SU-DHL-6 (cell line): Measurements from ENCODE around the gene CNDP1.

ENCODE experiments used
- H2AFZ ChIP-seq: fragments of 200-600 bp; sonication (generic); 2 replicates; pipeline ENCODE4 v1.6.1; 2014; ENCODE audit warnings: low read depth, mild to moderate bottlenecking, moderate library complexity, mixed read lengths, antibody characterized with exemption, low read length; ENCODE audit not compliant: severe bottlenecking
- H3F3A ChIP-seq: fragments of 200-600 bp; shearing (Covaris generic); 2 replicates; pipeline ENCODE4 v1.6.0; 2016; ENCODE audit warnings: antibody characterized with exemption, mild to moderate bottlenecking; ENCODE audit not compliant: insufficient read depth
- H3K27ac ChIP-seq: fragments of 200-600 bp; sonication (generic); 2 replicates; pipeline ENCODE4 v1.5.1; 2016; ENCODE audit warnings: low read depth, mild to moderate bottlenecking, low read length, moderate library complexity, mixed read lengths
- H3K27me3 ChIP-seq: fragments of 200-600 bp; sonication (generic), shearing (Covaris generic); 2 replicates; pipeline ENCODE4 v1.6.0; 2014; ENCODE audit warnings: mild to moderate bottlenecking, low read length
- H3K36me3 ChIP-seq: fragments of 200-600 bp; sonication (generic); 2 replicates; pipeline ENCODE4 v1.6.1; 2014; ENCODE audit warnings: mild to moderate bottlenecking, low read length, mixed read lengths
- H3K4me2 ChIP-seq: fragments of 300-600, 200-600 bp; shearing (Covaris generic), sonication (generic); 2 replicates; pipeline ENCODE4 v1.6.0; 2014; ENCODE audit warnings: low read length, low read depth, mild to moderate bottlenecking; ENCODE audit not compliant: poor library complexity, severe bottlenecking
- H3K4me3 ChIP-seq: fragments of 200-600 bp; sonication (generic); 2 replicates; pipeline ENCODE4 v1.5.1; 2014; ENCODE audit warnings: antibody characterized with exemption, low read length, mild to moderate bottlenecking, mixed read lengths; ENCODE audit not compliant: insufficient read depth, poor library complexity, severe bottlenecking
- H3K79me2 ChIP-seq: fragments of 200-600 bp; sonication (generic); 2 replicates; pipeline ENCODE4 v1.6.1; 2014; ENCODE audit warnings: mild to moderate bottlenecking, low read length, moderate library complexity; ENCODE audit not compliant: insufficient read depth
- H3K9ac ChIP-seq: fragments of 200-600 bp; sonication (generic); 2 replicates; pipeline ENCODE4 v1.7.0; 2014; ENCODE audit warnings: mild to moderate bottlenecking, low read length
- H3K9me2 ChIP-seq: fragments of 200-600 bp; sonication (generic); replicated peaks from 2 replicates; pipeline ENCODE4 v1.6.1; 2014; ENCODE audit warnings: low read length; ENCODE audit not compliant: insufficient read depth
- H3K9me3 ChIP-seq: fragments of 200-600 bp; sonication (generic); 2 replicates; pipeline ENCODE4 v1.6.1; 2014; ENCODE audit warnings: low read length, mixed read lengths; ENCODE audit not compliant: insufficient read depth
- H4K20me1 ChIP-seq: fragments of 200-600 bp; sonication (generic); 2 replicates; pipeline ENCODE4 v1.6.1; 2014; ENCODE audit warnings: low read depth, mild to moderate bottlenecking, antibody characterized with exemption, low read length, moderate library complexity, mixed read lengths
- EZH2phosphoT487 ChIP-seq: fragments of 200-600 bp; sonication (generic), shearing (Covaris generic); conservative IDR thresholded peaks from 2 replicates; pipeline ENCODE4 v1.6.1; 2018; ENCODE audit warnings: mild to moderate bottlenecking, antibody characterized with exemption, low read length, moderate library complexity, mixed read lengths
- TF ChIP-seq, protein P1 (sequence below): fragments of 200-600 bp; sonication (generic); IDR thresholded peaks from one replicate; pipeline ENCODE4 v1.5.1; 2017; ENCODE audit warnings: antibody characterized with exemption, mild to moderate bottlenecking, low read length, moderate library complexity; ENCODE audit not compliant: insufficient read depth, poor library complexity, severe bottlenecking

Gene CNDP1

DNA sequence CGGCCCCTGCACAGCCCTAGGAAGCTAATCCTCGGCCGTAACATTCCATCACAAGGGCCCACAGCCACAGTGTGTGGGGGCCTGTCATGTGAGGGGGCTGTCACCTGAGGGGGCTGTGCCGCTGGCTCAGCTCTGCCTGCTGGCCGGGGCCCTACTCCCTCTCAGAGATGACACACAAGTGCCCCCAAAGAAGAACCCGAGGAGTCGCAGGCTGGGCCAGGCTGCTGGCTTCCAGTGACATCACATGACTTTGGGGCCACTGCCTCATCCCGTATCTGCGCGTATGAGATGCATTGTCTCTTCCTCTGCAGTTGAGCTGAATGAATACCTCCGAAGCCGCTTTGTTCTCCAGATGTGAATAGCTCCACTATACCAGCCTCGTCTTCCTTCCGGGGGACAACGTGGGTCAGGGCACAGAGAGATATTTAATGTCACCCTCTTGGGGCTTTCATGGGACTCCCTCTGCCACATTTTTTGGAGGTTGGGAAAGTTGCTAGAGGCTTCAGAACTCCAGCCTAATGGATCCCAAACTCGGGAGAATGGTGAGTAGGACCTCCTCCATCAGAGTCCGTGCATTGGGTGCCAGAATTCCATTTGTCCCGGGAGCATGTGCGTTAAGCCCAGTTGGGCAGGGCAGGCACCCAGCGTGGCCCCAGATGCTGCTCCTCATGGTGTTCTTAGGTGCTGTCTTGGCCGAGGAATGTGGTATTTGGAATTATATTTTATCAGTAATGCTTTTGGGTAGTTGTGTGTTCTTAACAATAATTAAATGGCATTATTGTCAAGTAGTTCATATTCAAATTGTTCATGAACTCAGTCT lies at the start of gene CNDP1:
TSS of gene CNDP1 (plus strand) at position 351 of the 820 bp plus-strand sequence. CDS start at position 519, 168 bp downstream.
- Histone ChIP-seq H3K27me3 (no peaks in the 10 kb centered on the region), H3K9me3 (no peaks in the 10 kb centered on the region), H3K4me3 (no peak within 1 kb of the TSS), H3K27ac (no peak within 1 kb of the TSS), H4K20me1 (no peaks in the 10 kb centered on the region), H3K9ac (no peak within 1 kb of the TSS), H2AFZ (no peak within 1 kb of the TSS), H3K9me2 (no peaks in the 10 kb centered on the region), H3K36me3 (no peaks in the 10 kb centered on the region), H3K4me2 (no peak within 1 kb of the TSS), H3F3A (no peaks in the 10 kb centered on the region), H3K79me2 (no peaks in the 10 kb centered on the region)
- TF ChIP-seq, protein P1, sequence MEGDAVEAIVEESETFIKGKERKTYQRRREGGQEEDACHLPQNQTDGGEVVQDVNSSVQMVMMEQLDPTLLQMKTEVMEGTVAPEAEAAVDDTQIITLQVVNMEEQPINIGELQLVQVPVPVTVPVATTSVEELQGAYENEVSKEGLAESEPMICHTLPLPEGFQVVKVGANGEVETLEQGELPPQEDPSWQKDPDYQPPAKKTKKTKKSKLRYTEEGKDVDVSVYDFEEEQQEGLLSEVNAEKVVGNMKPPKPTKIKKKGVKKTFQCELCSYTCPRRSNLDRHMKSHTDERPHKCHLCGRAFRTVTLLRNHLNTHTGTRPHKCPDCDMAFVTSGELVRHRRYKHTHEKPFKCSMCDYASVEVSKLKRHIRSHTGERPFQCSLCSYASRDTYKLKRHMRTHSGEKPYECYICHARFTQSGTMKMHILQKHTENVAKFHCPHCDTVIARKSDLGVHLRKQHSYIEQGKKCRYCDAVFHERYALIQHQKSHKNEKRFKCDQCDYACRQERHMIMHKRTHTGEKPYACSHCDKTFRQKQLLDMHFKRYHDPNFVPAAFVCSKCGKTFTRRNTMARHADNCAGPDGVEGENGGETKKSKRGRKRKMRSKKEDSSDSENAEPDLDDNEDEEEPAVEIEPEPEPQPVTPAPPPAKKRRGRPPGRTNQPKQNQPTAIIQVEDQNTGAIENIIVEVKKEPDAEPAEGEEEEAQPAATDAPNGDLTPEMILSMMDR = no peak
- TF ChIP-seq EZH2phosphoT487 = no peak

GRCh38 chr18:74486119-74486849 lies 48.0 kb upstream of the CNDP1 start:
- Histone ChIP-seq H2AFZ (no peak overlapping the region), H3K79me2 (no peaks in the 10 kb centered on the region), H3K9me3 (no peaks in the 10 kb centered on the region), H3K4me2 (no peak overlapping the region), H3K9me2 (no peaks in the 10 kb centered on the region), H3F3A (no peaks in the 10 kb centered on the region), H4K20me1 (no peaks in the 10 kb centered on the region), H3K27me3 (no peaks in the 10 kb centered on the region), H3K27ac (no peak overlapping the region), H3K4me3 (no peak overlapping the region), H3K9ac (no peak overlapping the region), H3K36me3 (no peaks in the 10 kb centered on the region)
- TF ChIP-seq EZH2phosphoT487 = no peak
- TF ChIP-seq, protein P1 = no peak

DNA sequence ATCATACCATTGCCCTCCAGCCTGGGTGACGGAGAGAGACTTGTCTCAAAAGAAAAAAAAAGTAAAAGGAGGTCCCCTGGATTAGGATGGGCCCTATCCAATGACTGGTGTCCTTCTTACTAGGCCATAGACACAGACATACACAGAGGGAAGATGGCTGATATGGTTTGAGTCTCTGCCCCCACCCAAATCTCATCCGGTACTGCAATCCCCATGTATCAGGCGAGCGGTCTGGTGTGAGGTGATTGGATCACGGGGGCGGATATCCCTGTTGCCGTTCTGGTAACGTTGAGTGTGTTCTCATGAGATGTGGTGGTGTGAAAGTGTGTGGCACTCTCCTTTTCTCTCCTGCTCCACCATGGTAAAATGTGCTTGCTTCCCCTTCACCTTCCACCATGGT lies 45.9 kb upstream of the CNDP1 start:
- Histone ChIP-seq H3K4me2 (no peak overlapping the region), H3K9me2 (no peaks in the 10 kb centered on the region), H4K20me1 (no peaks in the 10 kb centered on the region), H2AFZ (no peak overlapping the region), H3K9ac (no peak overlapping the region), H3K4me3 (no peak overlapping the region), H3F3A (no peaks in the 10 kb centered on the region), H3K36me3 (no peaks in the 10 kb centered on the region), H3K27me3 (no peaks in the 10 kb centered on the region), H3K9me3 (no peaks in the 10 kb centered on the region), H3K27ac (no peak overlapping the region), H3K79me2 (no peaks in the 10 kb centered on the region)
- no peak for TF ChIP-seq EZH2phosphoT487
- TF ChIP-seq, protein P1 = no peak
